IMR-90 (cell line): ENCODE results near the gene PPP1R10. TPM values are rescaled to one million over a fixed set of nuclear protein-coding genes. Genes with fewer than 3 reads are reported as not detected.

Source experiments
- ATAC-seq: fragments of 200-7000 bp; cut with Tn5 transposase; 2 replicates; pipeline ENCODE4 v1.9.1; 2020; ENCODE audit warnings: low read depth, mild to moderate bottlenecking, moderate library complexity
- BruUV-seq: library from RNA; stranded (reverse); fragments of 400-500 nt; replicated peaks from 2 replicates; lab custom pipeline; 2021; lab: Mats Ljungman, UMichigan
- CTCF ChIA-PET: fragments of 300-600 bp; formaldehyde crosslinking; extraction: SDS; loops from one replicate; lab custom pipeline; 2021; ENCODE audit warnings: antibody characterized with exemption; lab: Yijun Ruan, JAX
- POLR2A ChIA-PET: fragments of 300-600 bp; sonication (Branson Sonifier 250); formaldehyde crosslinking; loops from one replicate; lab custom pipeline; 2022; ENCODE audit warnings: antibody characterized with exemption; ENCODE audit not compliant: unreplicated experiment; lab: Charles Lee
- DNase-seq: peaks from one replicate; pipeline ENCODE4 v3.0.0; 2013
- H2AFZ ChIP-seq: replicated peaks from 2 replicates; pipeline ENCODE3; 2013; ENCODE audit warnings: low read length, mild to moderate bottlenecking; ENCODE audit not compliant: poor library complexity
- H2AK5ac ChIP-seq: 2 replicates; pipeline ENCODE4 v1.6.1; 2013; ENCODE audit warnings: low read depth, low read length, inconsistent platforms
- H2AK9ac ChIP-seq: replicated peaks from 2 replicates; pipeline ENCODE3; 2013; ENCODE audit warnings: mild to moderate bottlenecking, low read depth, low read length, moderate library complexity; ENCODE audit not compliant: poor library complexity
- H2BK120ac ChIP-seq: 2 replicates; pipeline ENCODE4 v1.6.1; 2013; ENCODE audit warnings: low read depth, low read length, inconsistent platforms
- H2BK15ac ChIP-seq: 3 replicates; pipeline ENCODE4 v1.6.1; 2013; ENCODE audit warnings: low read depth, low read length, inconsistent platforms
- H2BK20ac ChIP-seq: 2 replicates; pipeline ENCODE4 v1.6.1; 2013; ENCODE audit warnings: low read depth, mild to moderate bottlenecking, inconsistent platforms, low read length, moderate library complexity
- H2BK5ac ChIP-seq: 2 replicates; pipeline ENCODE4 v1.6.1; 2013; ENCODE audit warnings: mild to moderate bottlenecking, low read depth, low read length, inconsistent platforms; ENCODE audit not compliant: poor library complexity, severe bottlenecking
- H3K14ac ChIP-seq: replicated peaks from 2 replicates; pipeline ENCODE4 v1.6.1; 2013; ENCODE audit warnings: low read depth, low read length, inconsistent platforms
- H3K18ac ChIP-seq: 2 replicates; pipeline ENCODE4 v1.6.1; 2013; ENCODE audit warnings: low read depth, low read length, control low read depth
- H3K23ac ChIP-seq: 2 replicates; pipeline ENCODE4 v1.6.1; 2013; ENCODE audit warnings: low read depth, low read length, inconsistent platforms
- H3K27ac ChIP-seq: 2 replicates; pipeline ENCODE4 v1.5.1; 2013; ENCODE audit warnings: mild to moderate bottlenecking, control low read depth, low read length; ENCODE audit not compliant: insufficient read depth
- H3K27me3 ChIP-seq: 2 replicates; pipeline ENCODE4 v1.6.1; 2013; ENCODE audit warnings: low read length; ENCODE audit not compliant: control insufficient read depth, insufficient read depth
- H3K36me3 ChIP-seq: 2 replicates; pipeline ENCODE4 v1.6.1; 2013; ENCODE audit warnings: low read length, mixed read lengths; ENCODE audit not compliant: control insufficient read depth, insufficient read depth
- H3K4ac ChIP-seq: 2 replicates; pipeline ENCODE4 v1.6.1; 2013; ENCODE audit warnings: low read depth, low read length, inconsistent platforms
- H3K4me1 ChIP-seq: 2 replicates; pipeline ENCODE4 v1.6.1; 2013; ENCODE audit warnings: low read length, mixed read lengths; ENCODE audit not compliant: control insufficient read depth, insufficient read depth
- H3K4me2 ChIP-seq: 2 replicates; pipeline ENCODE4 v1.6.1; 2013; ENCODE audit warnings: low read depth, mild to moderate bottlenecking, control low read depth, low read length, moderate library complexity
- H3K4me3 ChIP-seq: 2 replicates; pipeline ENCODE4 v1.5.1; 2013; ENCODE audit warnings: low read depth, mild to moderate bottlenecking, control low read depth, low read length, moderate library complexity; ENCODE audit not compliant: insufficient read depth
- H3K56ac ChIP-seq: 2 replicates; pipeline ENCODE4 v1.6.1; 2013; ENCODE audit warnings: low read length, inconsistent platforms; ENCODE audit not compliant: insufficient read depth; ENCODE audit errors: extremely low read depth
- H3K79me1 ChIP-seq, 2 experiments: 2 replicates each; pipeline ENCODE4 v1.6.1; 2013; ENCODE audit warnings: low read length in 2 of 2, inconsistent platforms in 1 of 2, low read depth in 1 of 2
- H3K9ac ChIP-seq: 2 replicates; pipeline ENCODE4 v1.6.1; 2013; ENCODE audit warnings: low read depth, low read length, control low read depth
- H3K9me1 ChIP-seq: 2 replicates; pipeline ENCODE4 v1.6.1; 2013; ENCODE audit warnings: low read length, inconsistent platforms; ENCODE audit not compliant: insufficient read depth
- H3K9me3 ChIP-seq: 2 replicates; pipeline ENCODE4 v1.6.1; 2013; ENCODE audit warnings: low read length; ENCODE audit not compliant: control insufficient read depth, insufficient read depth
- H4K20me1 ChIP-seq: 2 replicates; pipeline ENCODE4 v1.6.1; 2013; ENCODE audit warnings: low read length, inconsistent platforms; ENCODE audit not compliant: insufficient read depth
- H4K5ac ChIP-seq: 2 replicates; pipeline ENCODE4 v1.6.1; 2013; ENCODE audit warnings: mild to moderate bottlenecking, low read depth, low read length, control low read depth
- H4K8ac ChIP-seq, 2 experiments: 2 replicates each; pipeline ENCODE4 v1.6.1; 2013; ENCODE audit warnings: low read depth in 2 of 2, low read length in 2 of 2, control low read depth in 1 of 2, inconsistent platforms in 1 of 2
- H4K91ac ChIP-seq: 2 replicates; pipeline ENCODE4 v1.6.1; 2013; ENCODE audit warnings: low read depth, low read length, inconsistent platforms; ENCODE audit not compliant: insufficient read depth
- BHLHE40 ChIP-seq: fragments of 150-350 bp; IDR thresholded peaks from 2 replicates; pipeline ENCODE4 v1.6.1; 2016; ENCODE audit warnings: mild to moderate bottlenecking, low read depth, low read length
- CEBPB ChIP-seq: IDR thresholded peaks from 2 replicates; pipeline ENCODE4 v1.6.1; 2012; ENCODE audit warnings: low read depth, low read length, improper control_type of control experiment
- CHD1 ChIP-seq: IDR thresholded peaks from 2 replicates; pipeline ENCODE4 v1.6.1; 2012; ENCODE audit warnings: low read depth, low read length, improper control_type of control experiment
- MAFK ChIP-seq: IDR thresholded peaks from 2 replicates; pipeline ENCODE4 v1.6.1; 2012; ENCODE audit warnings: low read depth, low read length, improper control_type of control experiment
- MAZ ChIP-seq: IDR thresholded peaks from 2 replicates; pipeline ENCODE4 v1.6.1; 2012; ENCODE audit warnings: low read depth, mild to moderate bottlenecking, low read length, improper control_type of control experiment, moderate library complexity, borderline replicate concordance
- MXI1 ChIP-seq: IDR thresholded peaks from 2 replicates; pipeline ENCODE4 v1.6.1; 2012; ENCODE audit warnings: low read depth, mild to moderate bottlenecking, low read length, moderate library complexity, borderline replicate concordance
- RFX5 ChIP-seq: IDR thresholded peaks from 2 replicates; pipeline ENCODE4 v1.8.0; 2012; ENCODE audit warnings: low read depth, mild to moderate bottlenecking, low read length, moderate library complexity
- SMC3 ChIP-seq: fragments of 150-350 bp; IDR thresholded peaks from 2 replicates; pipeline ENCODE4 v1.6.1; 2016; ENCODE audit warnings: low read depth, mild to moderate bottlenecking, antibody characterized with exemption, low read length, moderate library complexity
- WGBS, 2 experiments: methylation state at CpG; one replicate each; pipeline versions ENCODE4 v1.1.5 to v1.1.7; 2013; ENCODE audit warnings: missing lambda C conversion rate in 2 of 2; ENCODE audit not compliant: insufficient read length in 1 of 2; ENCODE audit errors: extremely low coverage in 2 of 2; 5-methylcytosine and 5-hydroxymethylcytosine counted together
- dilution Hi-C: fragments of 300-500 bp; cut with HindIII; formaldehyde crosslinking; loops from one replicate; pipeline ENCODE4 v1.14.3; 2018; ENCODE audit warnings: low sequenced_read_pairs; ENCODE audit not compliant: unreplicated experiment
- in situ Hi-C: fragments of 300-500 bp; cut with MboI; formaldehyde crosslinking; loops from 3 replicates; pipeline ENCODE4 v1.14.3; 2019; ENCODE audit warnings: low sequenced_read_pairs, inconsistent platforms, mixed read lengths
- intact Hi-C: fragments of 100-400 bp; cut with micrococcal nuclease; formaldehyde crosslinking; loops from 2 replicates; pipeline ENCODE4 v1.10.0; 2022
- polyA plus RNA-seq, 3 experiments: library from polyadenylated mRNA; depleted of rRNA; stranded (reverse); fragments of >200 nt; gene quantifications; 2 replicates each; pipeline ENCODE4 v1.2.3, GENCODE V29; 2012; ENCODE audit warnings: low replicate concordance in 1 of 3
- total RNA-seq: library from RNA; depleted of rRNA; stranded (reverse); fragments of >200 nt; gene quantifications from 2 replicates; pipeline ENCODE4 v1.2.3, GENCODE V29; 2012
- TF ChIP-seq, protein P1 (sequence below): fragments of 150-350 bp; IDR thresholded peaks from 2 replicates; pipeline ENCODE4 v1.6.1; 2017; ENCODE audit warnings: mild to moderate bottlenecking, antibody characterized with exemption, low read length, low read depth

The PPP1R10 gene
- total and polyA plus RNA-seq, 2 of the 4 experiments (the other 2 are of a cell fraction): 18.8 to 21.2 TPM

DNA sequence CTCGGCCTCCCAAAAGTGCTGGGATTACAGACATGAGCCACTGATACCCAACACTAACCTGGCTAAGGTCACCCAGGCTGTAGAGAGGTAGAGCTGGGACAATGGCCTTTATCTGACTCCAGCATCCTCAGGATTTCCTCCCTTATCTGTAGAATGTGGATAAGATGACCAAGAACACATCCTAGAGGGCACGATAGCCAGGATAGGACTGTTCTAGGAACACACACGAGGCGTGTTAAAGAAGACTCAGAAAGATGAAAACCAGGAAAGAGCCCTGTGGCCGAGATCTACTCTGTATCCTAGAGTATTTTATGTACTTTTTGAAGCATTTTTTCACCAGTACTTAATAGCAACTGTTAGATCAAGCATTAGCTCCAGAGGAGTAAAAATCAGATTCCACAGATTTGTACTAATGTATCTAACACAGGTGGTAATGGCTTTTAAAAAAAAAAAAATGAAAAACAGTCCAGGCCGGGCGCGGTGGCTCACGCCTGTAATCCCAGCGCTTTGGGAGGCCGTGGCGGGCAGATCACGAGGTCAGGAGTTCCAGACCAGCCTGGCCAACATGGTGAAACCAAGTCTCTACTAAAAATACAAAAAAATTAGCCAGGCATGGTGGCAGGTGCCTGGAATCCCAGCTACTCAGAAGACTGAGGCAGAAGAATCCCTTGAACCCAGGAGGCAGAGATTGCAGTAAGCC lies 17.3 kb downstream of the PPP1R10 start (continued):
- TF ChIP-seq SMC3: no peak

DNA sequence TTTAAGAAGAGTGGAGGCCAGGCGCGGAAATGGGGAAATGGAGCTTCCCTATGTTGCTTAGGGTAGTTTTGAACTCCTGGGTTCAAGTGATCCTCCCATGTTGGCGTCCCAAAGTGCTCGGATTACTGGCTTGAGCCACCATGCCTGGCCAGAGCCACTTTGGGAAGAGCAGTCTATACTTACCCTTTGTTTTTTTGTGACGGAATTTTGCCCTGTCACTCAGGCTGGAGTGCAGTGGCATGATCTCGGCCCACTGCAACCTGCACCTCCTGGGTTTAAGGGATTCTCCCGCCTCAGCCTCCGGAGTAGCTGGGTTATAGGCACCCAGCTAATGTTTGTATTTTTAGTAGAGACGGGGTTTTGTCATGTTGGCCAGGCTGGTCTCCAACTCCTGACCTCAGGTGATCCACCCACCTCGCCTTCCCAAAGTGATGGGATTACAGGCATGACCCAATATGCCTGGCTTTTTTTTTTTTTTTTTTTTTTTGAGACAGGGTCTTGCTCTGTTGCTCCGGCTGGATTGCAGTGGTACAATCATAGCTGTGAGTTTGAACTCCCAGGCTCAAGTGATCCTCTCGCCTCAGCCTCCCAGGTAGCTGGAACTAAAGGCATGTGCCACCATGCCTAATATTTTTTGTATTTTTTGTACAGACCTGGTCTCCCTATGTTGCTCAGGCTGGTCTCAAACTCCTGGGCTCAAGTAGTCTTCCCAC lies 18.0 kb downstream of the PPP1R10 start:
- H2AK9ac ChIP-seq: no peak overlapping the region
- no peak overlapping the region for H2BK5ac ChIP-seq
- no peak overlapping the region for H2AFZ ChIP-seq
- H2AK5ac ChIP-seq: no peak overlapping the region
- H3K9me1 ChIP-seq: 0 out of 2 replicates have a peak, but pooled peaks cover 5% of the 10 kb centered on the region
- no peaks in the 10 kb centered on the region for H3K9me3 ChIP-seq
- WGBS, 2 experiments: 100% methylated on average over 3 of the region's 12 CpGs; no CpG with 5 or more reads in 1 of the 2 experiments
- H3K36me3 ChIP-seq: peaks cover 47% of the 10 kb centered on the region
- ChIA-PET POLR2A (interaction anchor here (0.6 to 2.9 kb wide), 2 partner anchors 14 to 19 kb away, joined by 11 to 14 read pairs; no protein-coding TSS in a partner anchor), CTCF (no interaction called here)
- dilution Hi-C loops: no loop called here
- intact Hi-C loops: no loop called here
- H3K18ac ChIP-seq: no peak overlapping the region
- peaks cover 0 to 24% of the 10 kb centered on the region in 2 experiments; a peak in 2 of 4 replicates for H3K79me1 ChIP-seq
- no peak overlapping the region for H3K4me2 ChIP-seq
- no peak overlapping the region for H3K14ac ChIP-seq
- in situ Hi-C loops: no loop called here
- H4K20me1 ChIP-seq: peaks cover 39% of the 10 kb centered on the region
- TF ChIP-seq RFX5: no peak
- TF ChIP-seq CEBPB: no peak
- TF ChIP-seq MAZ: no peak
- no peak for TF ChIP-seq MAFK
- TF ChIP-seq, protein P1, sequence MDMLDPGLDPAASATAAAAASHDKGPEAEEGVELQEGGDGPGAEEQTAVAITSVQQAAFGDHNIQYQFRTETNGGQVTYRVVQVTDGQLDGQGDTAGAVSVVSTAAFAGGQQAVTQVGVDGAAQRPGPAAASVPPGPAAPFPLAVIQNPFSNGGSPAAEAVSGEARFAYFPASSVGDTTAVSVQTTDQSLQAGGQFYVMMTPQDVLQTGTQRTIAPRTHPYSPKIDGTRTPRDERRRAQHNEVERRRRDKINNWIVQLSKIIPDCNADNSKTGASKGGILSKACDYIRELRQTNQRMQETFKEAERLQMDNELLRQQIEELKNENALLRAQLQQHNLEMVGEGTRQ: no peak
- no peak for TF ChIP-seq BHLHE40
- no peak for TF ChIP-seq CHD1
- no peak for TF ChIP-seq MXI1
- H2BK120ac ChIP-seq: no peak overlapping the region
- H3K27ac ChIP-seq: no peak overlapping the region
- no peak overlapping the region for H4K5ac ChIP-seq
- H3K4me3 ChIP-seq: no peak overlapping the region
- H4K91ac ChIP-seq: no peak overlapping the region
- H3K23ac ChIP-seq: no peak overlapping the region
- H3K9ac ChIP-seq: no peak overlapping the region
- H2BK20ac ChIP-seq: no peak overlapping the region
- BruUV-seq: no TSS peak
- no peaks in the 10 kb centered on the region for H3K27me3 ChIP-seq
- H3K4ac ChIP-seq: no peak overlapping the region
- H4K8ac ChIP-seq: no peak overlapping the region
- ATAC-seq (no peak), DNase-seq (no peak)
- no peak overlapping the region for H3K56ac ChIP-seq
- no peaks in the 10 kb centered on the region for H3K4me1 ChIP-seq
- no peak overlapping the region for H2BK15ac ChIP-seq
